Breast epithelium (tissue), 3 donors: Measurements from ENCODE around the gene RHEB.

Source experiments
- POLR2AphosphoS5 ChIP-seq, 3 donors: sonication (generic); formaldehyde crosslinking; IDR thresholded peaks; one replicate each; pipeline ENCODE4 v1.6.1; 2017; ENCODE audit warnings: antibody characterized with exemption in 3 of 3
- TF ChIP-seq, protein P1 (sequence below), 3 donors: fragments of 450-650 bp; IDR thresholded peaks; one replicate each; pipeline ENCODE4 v1.5.1; 2016 to 2017; ENCODE audit warnings: antibody characterized with exemption in 3 of 3, mild to moderate bottlenecking in 3 of 3, moderate library complexity in 3 of 3

DNA sequence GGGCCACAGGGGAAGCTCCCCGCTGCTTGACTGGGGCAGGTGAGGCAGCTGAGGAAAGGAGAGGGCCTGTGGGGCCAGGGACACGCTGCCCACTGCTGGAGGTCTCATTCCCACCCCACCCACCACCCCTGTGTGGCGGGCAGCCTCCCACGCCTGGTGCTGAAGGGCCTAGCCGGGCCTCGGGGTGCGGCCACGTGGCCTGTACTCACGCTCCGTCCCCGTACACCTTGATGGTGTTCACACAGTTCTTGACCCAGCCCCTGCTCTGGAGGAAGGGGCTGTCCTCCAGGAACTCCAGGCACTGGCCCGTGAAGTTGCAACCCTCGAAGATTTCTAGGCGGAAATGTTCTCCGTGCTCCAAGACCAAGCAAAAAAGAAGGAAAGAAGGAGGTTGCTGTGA lies 83.7 kb downstream of the RHEB start:
- TF ChIP-seq, protein P1, sequence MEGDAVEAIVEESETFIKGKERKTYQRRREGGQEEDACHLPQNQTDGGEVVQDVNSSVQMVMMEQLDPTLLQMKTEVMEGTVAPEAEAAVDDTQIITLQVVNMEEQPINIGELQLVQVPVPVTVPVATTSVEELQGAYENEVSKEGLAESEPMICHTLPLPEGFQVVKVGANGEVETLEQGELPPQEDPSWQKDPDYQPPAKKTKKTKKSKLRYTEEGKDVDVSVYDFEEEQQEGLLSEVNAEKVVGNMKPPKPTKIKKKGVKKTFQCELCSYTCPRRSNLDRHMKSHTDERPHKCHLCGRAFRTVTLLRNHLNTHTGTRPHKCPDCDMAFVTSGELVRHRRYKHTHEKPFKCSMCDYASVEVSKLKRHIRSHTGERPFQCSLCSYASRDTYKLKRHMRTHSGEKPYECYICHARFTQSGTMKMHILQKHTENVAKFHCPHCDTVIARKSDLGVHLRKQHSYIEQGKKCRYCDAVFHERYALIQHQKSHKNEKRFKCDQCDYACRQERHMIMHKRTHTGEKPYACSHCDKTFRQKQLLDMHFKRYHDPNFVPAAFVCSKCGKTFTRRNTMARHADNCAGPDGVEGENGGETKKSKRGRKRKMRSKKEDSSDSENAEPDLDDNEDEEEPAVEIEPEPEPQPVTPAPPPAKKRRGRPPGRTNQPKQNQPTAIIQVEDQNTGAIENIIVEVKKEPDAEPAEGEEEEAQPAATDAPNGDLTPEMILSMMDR (IDR thresholded peaks at IDR 0.05) = no peak
- no peak for TF ChIP-seq POLR2AphosphoS5 (IDR thresholded peaks at IDR 0.05)
